HG03025 (cell line): ENCODE data around the gene SLC45A3.
"Not testable (repeated sequence)": the region's sequence is repeated elsewhere in the genome, so short reads cannot be mapped to it uniquely, and the experiment has no call there.

ENCODE experiments used
- ATAC-seq: cut with Tn5 transposase; IDR thresholded peaks from one replicate; pipeline ENCODE4 v1.9.1; 2021; ENCODE audit warnings: mild to moderate bottlenecking, moderate library complexity; ENCODE audit not compliant: unreplicated experiment, low FRiP score

SLC45A3 gene

GRCh38 chr1:205645519-205645918 is 34.8 kb downstream of the SLC45A3 start:
- ATAC-seq, result no peak

- ATAC-seq, result no peak
Measured at GRCh38 chr1:205642679-205643307, 37.5 kb downstream of the SLC45A3 start.

GRCh38 chr1:205639567-205639966 is 40.7 kb downstream of the SLC45A3 start:
- ATAC-seq, result no peak

GRCh38 chr1:205637854-205638468 is 42.3 kb downstream of the SLC45A3 start:
- no peak for ATAC-seq

GRCh38 chr1:205636732-205637131 is 43.6 kb downstream of the SLC45A3 start:
- no peak for ATAC-seq

- ATAC-seq, result not testable (repeated sequence)
Measured at GRCh38 chr1:205636138-205636530, 44.2 kb downstream of the SLC45A3 start.

- ATAC-seq, result no peak
Measured at GRCh38 chr1:205633421-205633976, 46.8 kb downstream of the SLC45A3 start.

- ATAC-seq, result no peak
Measured at GRCh38 chr1:205632669-205633169, 47.6 kb downstream of the SLC45A3 start.

GRCh38 chr1:205631768-205632668 is 48.3 kb downstream of the SLC45A3 start, which contains the start of gene ELK4:
Gene ELK4, minus strand, starts transcription at chr1:205632011. Its CDS starts 8,129 bp downstream, at chr1:205623882.
- peak; percentile 73 for ATAC-seq

- ATAC-seq, result peak; percentile 58
Measured at GRCh38 chr1:205631010-205631767, 49.1 kb downstream of the SLC45A3 start.

GRCh38 chr1:205630651-205631009 is 49.7 kb downstream of the SLC45A3 start:
- ATAC-seq, result no peak

- ATAC-seq, result no peak
Measured at GRCh38 chr1:205630241-205630640, 50.1 kb downstream of the SLC45A3 start.

GRCh38 chr1:205629751-205630150 is 50.6 kb downstream of the SLC45A3 start:
- ATAC-seq, result no peak

GRCh38 chr1:205627956-205628355 is 52.4 kb downstream of the SLC45A3 start:
- no peak for ATAC-seq

GRCh38 chr1:205626216-205626615 is 54.1 kb downstream of the SLC45A3 start:
- ATAC-seq, result no peak

- no peak for ATAC-seq
Measured at GRCh38 chr1:205623646-205624045, 56.7 kb downstream of the SLC45A3 start.

GRCh38 chr1:205620269-205620668 is 60.0 kb downstream of the SLC45A3 start:
- ATAC-seq, result no peak

GRCh38 chr1:205619376-205619775 is 60.9 kb downstream of the SLC45A3 start:
- no peak for ATAC-seq

GRCh38 chr1:205616563-205617293 is 63.6 kb downstream of the SLC45A3 start:
- no peak for ATAC-seq
